GM23338 (cell line): ENCODE results near the gene STX1A. TPM values are rescaled to one million over a fixed set of nuclear protein-coding genes. Genes with fewer than 3 reads are reported as not detected.

Experiments used
- CREB1 ChIP-seq: fragments of 250-450 bp; sonication (Bioruptor Pico); IDR thresholded peaks from 2 replicates; pipeline ENCODE4 v1.5.0; 2020; ENCODE audit warnings: low read depth, mild to moderate bottlenecking, moderate library complexity
- EZH2 ChIP-seq: fragments of 200-600 bp; sonication (generic); IDR thresholded peaks from one replicate; pipeline ENCODE4 v1.8.0; 2017; ENCODE audit warnings: antibody characterized with exemption, mild to moderate bottlenecking, low read depth; ENCODE audit not compliant: unreplicated experiment
- EZH2phosphoT487 ChIP-seq: fragments of 200-600 bp; sonication (generic); IDR thresholded peaks from one replicate; pipeline ENCODE4 v1.8.1; 2018; ENCODE audit warnings: antibody characterized with exemption; ENCODE audit not compliant: unreplicated experiment
- JUNB ChIP-seq: IDR thresholded peaks from one replicate; pipeline ENCODE4 v1.6.1; 2016; ENCODE audit warnings: antibody characterized with exemption; ENCODE audit not compliant: unreplicated experiment
- NANOG ChIP-seq: IDR thresholded peaks from 2 replicates; pipeline ENCODE4 v1.6.1; 2016; ENCODE audit warnings: antibody characterized with exemption, borderline replicate concordance
- STAT1 ChIP-seq: IDR thresholded peaks from one replicate; pipeline ENCODE4 v1.6.1; 2016; ENCODE audit warnings: antibody characterized with exemption; ENCODE audit not compliant: unreplicated experiment
- ZNF331 ChIP-seq: fragments of 250-450 bp; sonication (Bioruptor Pico); IDR thresholded peaks from 2 replicates; pipeline ENCODE4 v1.5.0; 2020; ENCODE audit warnings: low read depth, mild to moderate bottlenecking, moderate library complexity
- polyA plus RNA-seq: library from polyadenylated mRNA; unstranded; fragments of >200 nt; fragmentation: Nextera tagmentation; extraction: Ambion mirVana; gene quantifications from 2 replicates; pipeline ENCODE4 v1.2.1, GENCODE V29; 2016
- total RNA-seq: library from RNA; depleted of rRNA; stranded (reverse); fragments of >200 nt; shearing (Covaris generic); gene quantifications from 2 replicates; pipeline ENCODE4 v1.2.3, GENCODE V29; 2014
- TF ChIP-seq, protein P1 (sequence below): fragments of 250-450 bp; sonication (Bioruptor Pico); IDR thresholded peaks from 2 replicates; pipeline ENCODE4 v1.5.0; 2020; ENCODE audit warnings: mild to moderate bottlenecking, moderate library complexity
- TF ChIP-seq, protein P2 (sequence below): IDR thresholded peaks from one replicate; pipeline ENCODE4 v1.6.1; 2018; ENCODE audit warnings: antibody characterized with exemption; ENCODE audit not compliant: unreplicated experiment
- TF ChIP-seq, protein P3 (sequence below): IDR thresholded peaks from 2 replicates; pipeline ENCODE4 v1.6.1; 2016; ENCODE audit warnings: antibody characterized with exemption

Gene STX1A
- total and polyA plus RNA-seq, 2 experiments from 2014 or later = 9.1 to 19.8 TPM

DNA sequence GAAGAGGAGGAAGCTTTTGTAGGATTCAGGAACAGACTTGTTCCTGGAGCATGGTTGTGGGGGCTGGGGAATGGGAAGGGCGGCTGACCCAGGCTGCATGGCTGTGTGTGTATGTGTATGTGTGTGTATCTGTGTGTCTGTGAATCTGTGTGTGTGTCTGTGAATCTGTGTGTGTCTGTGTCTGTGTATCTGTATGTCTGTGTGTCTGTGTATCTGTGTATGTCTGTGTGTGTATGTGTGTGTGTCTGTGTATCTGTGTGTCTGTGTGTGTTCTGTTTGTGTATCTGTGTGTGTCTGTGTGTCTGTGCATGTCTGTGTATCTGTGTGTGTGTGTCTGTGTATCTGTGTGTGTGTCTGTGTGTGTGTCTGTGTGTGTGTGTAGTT, 6.6 kb upstream of the STX1A start (continued):
- TF ChIP-seq, protein P1, sequence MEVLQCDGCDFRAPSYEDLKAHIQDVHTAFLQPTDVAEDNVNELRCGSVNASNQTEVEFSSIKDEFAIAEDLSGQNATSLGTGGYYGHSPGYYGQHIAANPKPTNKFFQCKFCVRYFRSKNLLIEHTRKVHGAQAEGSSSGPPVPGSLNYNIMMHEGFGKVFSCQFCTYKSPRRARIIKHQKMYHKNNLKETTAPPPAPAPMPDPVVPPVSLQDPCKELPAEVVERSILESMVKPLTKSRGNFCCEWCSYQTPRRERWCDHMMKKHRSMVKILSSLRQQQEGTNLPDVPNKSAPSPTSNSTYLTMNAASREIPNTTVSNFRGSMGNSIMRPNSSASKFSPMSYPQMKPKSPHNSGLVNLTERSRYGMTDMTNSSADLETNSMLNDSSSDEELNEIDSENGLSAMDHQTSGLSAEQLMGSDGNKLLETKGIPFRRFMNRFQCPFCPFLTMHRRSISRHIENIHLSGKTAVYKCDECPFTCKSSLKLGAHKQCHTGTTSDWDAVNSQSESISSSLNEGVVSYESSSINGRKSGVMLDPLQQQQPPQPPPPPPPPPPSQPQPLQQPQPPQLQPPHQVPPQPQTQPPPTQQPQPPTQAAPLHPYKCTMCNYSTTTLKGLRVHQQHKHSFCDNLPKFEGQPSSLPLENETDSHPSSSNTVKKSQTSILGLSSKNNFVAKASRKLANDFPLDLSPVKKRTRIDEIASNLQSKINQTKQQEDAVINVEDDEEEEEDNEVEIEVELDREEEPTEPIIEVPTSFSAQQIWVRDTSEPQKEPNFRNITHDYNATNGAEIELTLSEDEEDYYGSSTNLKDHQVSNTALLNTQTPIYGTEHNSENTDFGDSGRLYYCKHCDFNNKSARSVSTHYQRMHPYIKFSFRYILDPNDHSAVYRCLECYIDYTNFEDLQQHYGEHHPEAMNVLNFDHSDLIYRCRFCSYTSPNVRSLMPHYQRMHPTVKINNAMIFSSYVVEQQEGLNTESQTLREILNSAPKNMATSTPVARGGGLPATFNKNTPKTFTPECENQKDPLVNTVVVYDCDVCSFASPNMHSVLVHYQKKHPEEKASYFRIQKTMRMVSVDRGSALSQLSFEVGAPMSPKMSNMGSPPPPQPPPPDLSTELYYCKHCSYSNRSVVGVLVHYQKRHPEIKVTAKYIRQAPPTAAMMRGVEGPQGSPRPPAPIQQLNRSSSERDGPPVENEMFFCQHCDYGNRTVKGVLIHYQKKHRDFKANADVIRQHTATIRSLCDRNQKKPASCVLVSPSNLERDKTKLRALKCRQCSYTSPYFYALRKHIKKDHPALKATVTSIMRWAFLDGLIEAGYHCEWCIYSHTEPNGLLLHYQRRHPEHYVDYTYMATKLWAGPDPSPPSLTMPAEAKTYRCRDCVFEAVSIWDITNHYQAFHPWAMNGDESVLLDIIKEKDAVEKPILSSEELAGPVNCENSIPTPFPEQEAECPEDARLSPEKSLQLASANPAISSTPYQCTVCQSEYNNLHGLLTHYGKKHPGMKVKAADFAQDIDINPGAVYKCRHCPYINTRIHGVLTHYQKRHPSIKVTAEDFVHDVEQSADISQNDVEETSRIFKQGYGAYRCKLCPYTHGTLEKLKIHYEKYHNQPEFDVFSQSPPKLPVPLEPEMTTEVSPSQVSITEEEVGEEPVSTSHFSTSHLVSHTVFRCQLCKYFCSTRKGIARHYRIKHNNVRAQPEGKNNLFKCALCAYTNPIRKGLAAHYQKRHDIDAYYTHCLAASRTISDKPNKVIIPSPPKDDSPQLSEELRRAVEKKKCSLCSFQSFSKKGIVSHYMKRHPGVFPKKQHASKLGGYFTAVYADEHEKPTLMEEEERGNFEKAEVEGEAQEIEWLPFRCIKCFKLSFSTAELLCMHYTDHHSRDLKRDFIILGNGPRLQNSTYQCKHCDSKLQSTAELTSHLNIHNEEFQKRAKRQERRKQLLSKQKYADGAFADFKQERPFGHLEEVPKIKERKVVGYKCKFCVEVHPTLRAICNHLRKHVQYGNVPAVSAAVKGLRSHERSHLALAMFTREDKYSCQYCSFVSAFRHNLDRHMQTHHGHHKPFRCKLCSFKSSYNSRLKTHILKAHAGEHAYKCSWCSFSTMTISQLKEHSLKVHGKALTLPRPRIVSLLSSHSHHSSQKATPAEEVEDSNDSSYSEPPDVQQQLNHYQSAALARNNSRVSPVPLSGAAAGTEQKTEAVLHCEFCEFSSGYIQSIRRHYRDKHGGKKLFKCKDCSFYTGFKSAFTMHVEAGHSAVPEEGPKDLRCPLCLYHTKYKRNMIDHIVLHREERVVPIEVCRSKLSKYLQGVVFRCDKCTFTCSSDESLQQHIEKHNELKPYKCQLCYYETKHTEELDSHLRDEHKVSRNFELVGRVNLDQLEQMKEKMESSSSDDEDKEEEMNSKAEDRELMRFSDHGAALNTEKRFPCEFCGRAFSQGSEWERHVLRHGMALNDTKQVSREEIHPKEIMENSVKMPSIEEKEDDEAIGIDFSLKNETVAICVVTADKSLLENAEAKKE (CRISPR knock-in tag) = no peak
- TF ChIP-seq, protein P2, sequence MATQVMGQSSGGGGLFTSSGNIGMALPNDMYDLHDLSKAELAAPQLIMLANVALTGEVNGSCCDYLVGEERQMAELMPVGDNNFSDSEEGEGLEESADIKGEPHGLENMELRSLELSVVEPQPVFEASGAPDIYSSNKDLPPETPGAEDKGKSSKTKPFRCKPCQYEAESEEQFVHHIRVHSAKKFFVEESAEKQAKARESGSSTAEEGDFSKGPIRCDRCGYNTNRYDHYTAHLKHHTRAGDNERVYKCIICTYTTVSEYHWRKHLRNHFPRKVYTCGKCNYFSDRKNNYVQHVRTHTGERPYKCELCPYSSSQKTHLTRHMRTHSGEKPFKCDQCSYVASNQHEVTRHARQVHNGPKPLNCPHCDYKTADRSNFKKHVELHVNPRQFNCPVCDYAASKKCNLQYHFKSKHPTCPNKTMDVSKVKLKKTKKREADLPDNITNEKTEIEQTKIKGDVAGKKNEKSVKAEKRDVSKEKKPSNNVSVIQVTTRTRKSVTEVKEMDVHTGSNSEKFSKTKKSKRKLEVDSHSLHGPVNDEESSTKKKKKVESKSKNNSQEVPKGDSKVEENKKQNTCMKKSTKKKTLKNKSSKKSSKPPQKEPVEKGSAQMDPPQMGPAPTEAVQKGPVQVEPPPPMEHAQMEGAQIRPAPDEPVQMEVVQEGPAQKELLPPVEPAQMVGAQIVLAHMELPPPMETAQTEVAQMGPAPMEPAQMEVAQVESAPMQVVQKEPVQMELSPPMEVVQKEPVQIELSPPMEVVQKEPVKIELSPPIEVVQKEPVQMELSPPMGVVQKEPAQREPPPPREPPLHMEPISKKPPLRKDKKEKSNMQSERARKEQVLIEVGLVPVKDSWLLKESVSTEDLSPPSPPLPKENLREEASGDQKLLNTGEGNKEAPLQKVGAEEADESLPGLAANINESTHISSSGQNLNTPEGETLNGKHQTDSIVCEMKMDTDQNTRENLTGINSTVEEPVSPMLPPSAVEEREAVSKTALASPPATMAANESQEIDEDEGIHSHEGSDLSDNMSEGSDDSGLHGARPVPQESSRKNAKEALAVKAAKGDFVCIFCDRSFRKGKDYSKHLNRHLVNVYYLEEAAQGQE = no peak
- no peak for TF ChIP-seq STAT1
- TF ChIP-seq, protein P3, sequence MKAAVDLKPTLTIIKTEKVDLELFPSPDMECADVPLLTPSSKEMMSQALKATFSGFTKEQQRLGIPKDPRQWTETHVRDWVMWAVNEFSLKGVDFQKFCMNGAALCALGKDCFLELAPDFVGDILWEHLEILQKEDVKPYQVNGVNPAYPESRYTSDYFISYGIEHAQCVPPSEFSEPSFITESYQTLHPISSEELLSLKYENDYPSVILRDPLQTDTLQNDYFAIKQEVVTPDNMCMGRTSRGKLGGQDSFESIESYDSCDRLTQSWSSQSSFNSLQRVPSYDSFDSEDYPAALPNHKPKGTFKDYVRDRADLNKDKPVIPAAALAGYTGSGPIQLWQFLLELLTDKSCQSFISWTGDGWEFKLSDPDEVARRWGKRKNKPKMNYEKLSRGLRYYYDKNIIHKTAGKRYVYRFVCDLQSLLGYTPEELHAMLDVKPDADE = no peak
- no peak for TF ChIP-seq JUNB
- TF ChIP-seq CREB1 = no peak
- TF ChIP-seq NANOG = no peak
- no peak for TF ChIP-seq ZNF331 (CRISPR knock-in tag)
- no peak for TF ChIP-seq EZH2
- no peak for TF ChIP-seq EZH2phosphoT487
